HG03045 (cell line): ENCODE data around the gene GCNT2.
"Not testable (repeated sequence)": the region's sequence is repeated elsewhere in the genome, so short reads cannot be mapped to it uniquely, and the experiment has no call there.

Experiments used
- ATAC-seq: cut with Tn5 transposase; IDR thresholded peaks from one replicate; pipeline ENCODE4 v1.9.1; 2021; ENCODE audit warnings: mild to moderate bottlenecking, moderate library complexity; ENCODE audit not compliant: unreplicated experiment

The GCNT2 gene

DNA sequence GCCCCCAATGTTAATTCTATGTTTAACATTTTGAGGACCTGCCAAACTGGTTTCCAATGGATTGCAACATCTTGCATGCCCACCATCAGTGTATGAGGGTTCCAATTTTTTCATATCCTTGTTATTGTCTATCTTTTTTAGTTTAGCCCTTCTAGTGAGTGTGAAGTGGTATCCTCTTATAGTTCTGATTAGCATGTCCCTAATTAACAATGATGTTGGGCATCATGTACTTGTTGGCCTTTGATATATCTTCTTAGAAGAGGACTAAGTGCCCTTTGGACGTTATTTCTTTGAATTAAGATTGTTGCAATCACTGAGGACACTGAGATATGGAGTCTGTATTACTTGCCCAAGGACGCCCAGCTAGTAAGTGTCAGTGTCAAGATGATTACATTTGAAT is 22.3 kb downstream of the GCNT2 start:
- no peak for ATAC-seq

DNA sequence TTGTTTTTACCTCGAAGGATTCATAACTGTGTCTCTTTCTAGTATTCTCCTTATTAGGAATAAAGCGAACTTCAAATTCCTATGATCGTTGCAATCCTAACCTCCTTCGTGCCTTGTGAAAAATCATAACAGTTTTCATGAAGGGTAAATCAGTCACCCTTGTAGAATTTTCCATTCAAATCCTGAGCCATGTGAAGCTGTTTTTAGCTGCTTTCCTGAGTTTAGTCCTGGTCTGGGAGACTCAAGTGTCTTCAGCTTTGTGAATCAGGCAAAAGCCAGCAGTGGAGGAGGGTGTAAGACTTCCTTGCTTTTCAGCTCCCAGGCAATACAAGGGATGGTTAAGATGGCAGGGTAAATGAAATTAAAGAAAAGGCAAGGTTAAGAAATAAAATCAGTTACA is 24.3 kb downstream of the GCNT2 start:
- ATAC-seq: no peak

DNA sequence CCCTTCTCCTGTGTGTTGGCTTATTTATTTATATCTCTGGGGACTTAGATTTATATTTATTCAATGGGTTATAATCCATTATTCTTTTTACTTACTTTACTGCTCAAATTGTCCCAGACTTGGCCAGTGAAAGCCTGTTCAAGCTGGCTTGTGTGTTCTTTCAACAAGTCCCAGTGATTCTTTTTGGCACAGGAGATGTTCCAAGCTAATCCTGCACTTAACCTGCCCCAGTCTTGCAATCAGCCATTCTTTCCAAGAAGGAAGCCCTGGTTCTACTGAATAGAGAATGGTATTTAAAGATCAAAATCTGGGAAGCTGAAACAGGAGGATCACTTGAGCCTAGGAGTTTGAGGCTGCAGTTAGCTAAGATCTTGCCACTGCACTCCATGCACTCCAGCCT is 26.7 kb downstream of the GCNT2 start:
- no peak for ATAC-seq

DNA sequence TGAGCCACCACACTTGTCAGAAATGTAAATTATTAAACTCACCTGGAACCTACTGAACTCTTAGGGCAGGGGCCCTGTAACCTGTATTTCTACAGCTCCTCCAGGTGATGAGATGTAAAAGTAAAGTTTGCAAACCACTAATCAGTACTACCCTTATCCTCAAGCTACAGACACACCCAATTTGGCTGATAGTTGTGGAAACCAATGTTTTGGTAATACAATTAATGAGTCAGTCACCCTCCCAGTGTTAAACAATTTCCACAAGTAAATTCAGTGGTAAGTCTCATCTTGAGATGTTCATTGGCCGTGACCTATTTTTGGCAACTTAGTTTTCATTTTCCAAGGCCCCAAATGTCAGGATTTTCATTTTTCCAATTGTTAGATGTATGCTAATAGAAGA is 29.6 kb downstream of the GCNT2 start:
- ATAC-seq: no peak

DNA sequence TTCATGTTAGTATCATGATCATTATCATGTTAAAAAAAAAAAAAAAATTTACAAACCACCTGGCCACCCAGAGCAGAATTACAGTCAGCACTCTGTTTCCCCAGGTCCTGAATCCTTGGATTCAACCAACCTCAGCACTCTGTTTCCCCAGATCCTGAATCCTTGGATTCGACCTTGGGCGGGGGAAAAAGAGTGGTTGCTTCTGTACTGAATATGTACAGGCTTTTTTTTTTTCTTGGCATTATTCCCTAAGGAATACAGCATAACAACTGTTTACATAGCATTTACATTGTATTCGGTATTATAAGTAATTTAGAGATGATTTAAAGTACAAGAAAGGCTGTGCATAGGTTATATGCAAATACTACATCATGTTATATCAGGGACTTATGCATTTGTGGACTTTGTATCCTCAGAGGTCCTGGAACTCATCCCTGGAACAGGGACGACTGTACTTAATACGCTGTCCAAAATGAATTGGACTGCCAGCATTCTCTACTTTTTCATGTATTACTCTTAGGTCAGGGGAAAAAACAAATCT is 31.2 kb downstream of the GCNT2 start:
- no peak for ATAC-seq

GRCh38 chr6:10553871-10554270 is 32.7 kb downstream of the GCNT2 start:
- ATAC-seq: no peak

DNA sequence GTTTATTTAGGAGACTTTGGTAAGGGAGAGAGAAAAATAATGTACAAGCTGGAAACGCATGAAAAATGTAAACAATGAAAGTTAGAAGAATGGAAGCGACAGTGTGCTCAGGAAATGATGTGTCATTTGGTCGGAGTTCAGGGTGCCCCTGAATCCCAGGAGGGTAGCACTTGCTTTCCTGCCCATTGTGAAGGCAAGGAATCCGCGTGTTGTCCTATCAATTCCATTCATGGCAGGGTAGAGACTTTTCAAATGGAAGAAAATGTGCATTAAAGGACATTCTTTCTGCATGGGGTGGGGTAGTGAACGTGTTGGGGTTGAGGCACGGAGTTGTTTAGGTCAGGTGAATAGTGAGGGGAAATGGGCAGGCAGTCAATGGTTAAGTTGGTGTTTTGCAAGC is 33.7 kb downstream of the GCNT2 start:
- no peak for ATAC-seq

GRCh38 chr6:10555625-10556309 is 34.6 kb downstream of the GCNT2 start:
- no peak for ATAC-seq

- no peak for ATAC-seq
These were observed 35.4 kb downstream of the GCNT2 start for GRCh38 chr6:10556589-10556988.

DNA sequence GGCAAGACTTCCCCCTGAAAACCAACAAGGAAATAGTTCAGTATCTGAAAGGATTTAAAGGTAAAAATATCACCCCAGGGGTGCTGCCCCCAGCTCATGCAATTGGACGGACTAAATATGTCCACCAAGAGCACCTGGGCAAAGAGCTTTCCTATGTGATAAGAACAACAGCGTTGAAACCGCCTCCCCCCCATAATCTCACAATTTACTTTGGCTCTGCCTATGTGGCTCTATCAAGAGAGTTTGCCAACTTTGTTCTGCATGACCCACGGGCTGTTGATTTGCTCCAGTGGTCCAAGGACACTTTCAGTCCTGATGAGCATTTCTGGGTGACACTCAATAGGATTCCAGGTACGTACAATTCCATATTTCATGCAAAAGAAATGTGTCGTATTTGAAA is 35.8 kb downstream of the GCNT2 start:
- no peak for ATAC-seq

DNA sequence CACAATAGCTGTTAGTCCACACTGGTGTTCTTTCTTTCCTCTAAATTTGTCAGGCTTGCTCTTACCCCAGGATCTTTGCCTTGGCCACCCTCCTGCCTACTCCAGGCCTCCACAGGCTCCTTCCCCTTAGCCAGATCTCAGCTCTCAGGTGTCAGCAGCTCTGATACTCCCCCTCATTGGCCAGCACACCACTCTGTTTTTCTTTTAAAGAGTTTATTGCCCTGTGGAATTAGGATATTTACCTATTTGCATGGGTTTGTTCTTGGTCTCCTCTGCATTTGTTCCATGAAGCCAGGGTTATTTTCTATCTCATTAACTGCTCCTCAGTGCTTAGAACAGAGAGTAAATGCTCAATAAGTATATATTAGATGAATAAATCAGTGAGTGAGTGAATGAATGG is 36.8 kb downstream of the GCNT2 start:
- ATAC-seq: no peak

DNA sequence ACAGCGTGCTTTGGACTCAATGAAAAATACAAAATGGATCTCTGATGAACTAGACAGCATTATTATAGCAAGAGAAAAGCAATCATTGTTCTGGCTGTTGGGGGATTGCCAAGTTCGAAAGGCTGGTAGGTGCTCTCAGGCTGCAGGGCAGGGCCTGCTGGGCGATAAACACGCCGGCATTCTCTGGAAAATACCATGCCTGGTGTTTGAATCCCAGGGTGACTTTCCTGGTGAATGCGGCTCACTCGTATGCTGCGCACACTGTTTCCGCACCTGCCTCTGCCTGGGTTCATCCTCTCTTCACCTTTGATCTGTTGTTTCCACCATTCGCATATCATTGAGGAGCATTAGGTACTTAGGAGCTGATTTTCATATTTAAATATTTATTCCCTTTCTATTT is 37.4 kb downstream of the GCNT2 start:
- no peak for ATAC-seq

DNA sequence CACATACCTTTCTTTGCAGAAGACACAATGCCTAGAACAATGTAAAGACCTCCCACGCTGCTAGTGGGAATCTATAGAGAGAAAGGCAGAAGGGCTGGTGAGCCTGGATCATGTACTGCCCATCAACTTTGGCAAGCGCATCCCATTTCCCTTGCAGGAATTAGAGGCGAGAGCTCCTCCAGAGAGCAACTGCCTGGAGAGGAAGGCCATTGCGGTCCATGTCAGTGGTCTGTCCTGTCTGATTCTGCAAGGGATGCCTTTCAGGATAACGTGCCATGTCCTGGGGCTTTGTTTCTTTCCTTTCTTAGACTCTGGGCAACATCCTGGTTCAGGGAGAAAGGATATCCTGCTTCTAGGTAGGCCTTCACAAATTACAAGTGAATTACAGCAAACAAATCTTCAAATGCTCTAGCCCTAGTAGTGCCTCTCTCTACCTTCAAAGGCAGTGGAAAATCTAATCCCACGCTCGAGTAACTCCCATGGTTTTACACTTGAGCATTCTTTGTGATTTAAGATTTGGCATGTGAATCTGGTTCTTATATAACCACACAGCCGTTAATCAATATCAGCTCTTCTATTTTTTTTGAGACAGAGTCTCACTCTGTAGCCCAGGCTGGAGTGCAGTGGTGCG is 38.5 kb downstream of the GCNT2 start:
- ATAC-seq: no peak

DNA sequence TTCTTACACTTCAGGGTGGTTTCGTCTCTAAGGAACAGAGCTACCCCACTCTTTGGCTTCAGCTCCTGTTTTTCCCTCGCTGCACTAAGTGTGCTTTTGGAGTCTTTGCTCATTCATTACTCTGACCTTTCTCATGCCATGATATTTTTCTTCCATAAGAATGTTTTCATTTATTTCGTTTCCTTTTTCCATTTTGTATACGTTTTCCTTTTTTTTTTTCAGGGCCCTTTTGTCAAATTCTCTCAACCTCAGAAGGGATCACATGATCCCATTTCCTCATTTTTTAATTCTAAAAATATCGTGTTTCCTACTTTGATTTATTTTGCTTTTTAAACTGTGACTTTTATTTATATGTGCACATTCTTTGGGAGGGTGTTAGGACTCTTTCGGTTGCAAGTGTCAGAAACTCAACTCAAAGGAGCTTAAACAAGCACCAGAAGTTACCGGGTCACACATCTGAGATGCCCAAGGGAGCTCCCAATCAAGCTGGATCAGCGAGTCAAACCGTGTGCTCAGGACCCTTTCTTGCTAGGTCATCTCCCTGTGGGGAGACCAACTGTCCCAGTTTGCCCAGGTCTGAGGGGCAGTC is 40.6 kb downstream of the GCNT2 start:
- no peak for ATAC-seq

GRCh38 chr6:10564975-10565673 is 44.0 kb downstream of the GCNT2 start:
- ATAC-seq: no peak

DNA sequence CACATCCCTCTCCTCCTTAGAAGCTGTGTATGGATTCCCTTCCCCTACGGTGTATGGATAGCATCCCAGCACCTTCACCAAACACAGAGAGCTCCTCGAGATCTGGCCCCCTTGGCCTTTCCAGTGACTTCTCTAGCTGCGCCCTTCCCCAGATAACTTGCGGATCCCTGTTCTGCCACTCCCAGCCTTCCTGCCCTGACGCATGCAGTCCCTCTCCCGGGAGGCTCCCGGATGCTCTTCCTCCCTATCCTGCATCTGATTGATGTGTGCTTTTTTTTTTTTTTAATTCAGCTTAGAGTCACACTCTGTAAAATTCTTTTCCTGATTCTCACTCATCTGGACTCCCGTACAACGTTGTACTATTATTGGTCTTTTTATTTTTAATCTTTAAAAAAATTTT is 44.8 kb downstream of the GCNT2 start:
- ATAC-seq: no peak

- ATAC-seq: no peak
These were observed 46.3 kb downstream of the GCNT2 start for GRCh38 chr6:10567256-10568026.

DNA sequence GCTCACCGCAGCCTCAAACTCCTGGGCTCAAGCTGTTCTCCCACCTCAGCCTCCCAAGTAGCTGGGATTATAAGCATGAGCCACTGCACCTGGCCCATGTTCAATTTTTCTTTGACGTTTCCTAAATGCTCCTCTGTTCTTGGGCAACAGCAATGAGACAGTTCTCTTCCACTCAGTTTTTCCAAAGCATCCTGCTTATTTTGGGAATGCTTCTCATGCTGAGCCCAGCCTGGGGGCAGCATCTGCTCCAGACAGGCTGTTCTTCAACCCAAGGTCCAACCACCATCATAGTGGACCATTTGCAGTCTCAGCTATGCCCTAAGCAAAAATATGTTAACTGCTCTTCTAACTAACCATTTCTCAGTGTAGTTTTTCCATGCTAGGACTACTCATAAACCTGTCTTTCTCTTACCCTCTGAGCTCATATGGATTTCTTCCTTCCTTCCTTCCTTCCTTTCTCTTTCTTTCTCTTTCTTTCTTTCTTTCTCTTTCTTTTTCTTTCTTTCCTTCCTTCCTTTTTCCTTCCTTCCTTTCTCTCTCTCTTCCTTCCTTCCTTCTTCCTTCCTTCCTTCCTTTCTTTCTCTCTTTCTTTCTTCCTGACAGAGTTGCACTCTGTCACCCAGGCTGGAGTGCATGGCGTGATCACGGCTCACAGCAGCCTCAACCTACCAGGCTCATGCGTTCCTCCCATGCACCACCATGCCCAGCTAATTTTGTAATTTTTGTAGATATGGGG is 48.4 kb downstream of the GCNT2 start:
- ATAC-seq: no peak

GRCh38 chr6:10575519-10575918 is 54.4 kb downstream of the GCNT2 start:
- not testable (repeated sequence) for ATAC-seq

DNA sequence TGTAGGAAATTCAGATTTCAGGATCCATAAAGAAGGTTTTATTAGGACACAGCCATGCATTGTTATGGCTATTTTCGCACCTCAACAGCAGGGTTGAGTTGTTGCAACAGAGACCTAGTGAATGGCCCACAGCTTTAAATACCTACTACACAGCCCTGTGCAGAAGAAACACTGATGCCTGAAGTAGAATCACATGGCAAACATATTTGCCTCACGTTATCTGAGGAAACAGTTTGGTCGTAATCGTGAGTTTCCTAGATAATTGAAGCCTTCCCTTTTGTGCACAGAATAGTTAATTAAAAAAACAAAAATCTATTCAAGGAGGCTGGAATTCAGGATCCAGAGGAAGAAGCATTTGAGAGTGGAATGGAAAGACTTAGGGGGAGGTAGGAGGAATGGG is 55.1 kb downstream of the GCNT2 start:
- ATAC-seq: no peak
